Measurements from ENCODE around the gene STYXL2.

Gene STYXL2

GRCh38 chr1:167093846-167094516 lies at the start of gene STYXL2:
TSS of gene STYXL2 (plus strand) at chr1:167094075. CDS start at chr1:167094850, 775 bp downstream.
- no peak for DNase-seq (ENCODE audit: low read depth in 3 of 3)

- DNase-seq (ENCODE audit: low read depth in 3 of 3), result no peak
Measured at GRCh38 chr1:167051907-167052306, 42.0 kb upstream of the STYXL2 start.

DNA sequence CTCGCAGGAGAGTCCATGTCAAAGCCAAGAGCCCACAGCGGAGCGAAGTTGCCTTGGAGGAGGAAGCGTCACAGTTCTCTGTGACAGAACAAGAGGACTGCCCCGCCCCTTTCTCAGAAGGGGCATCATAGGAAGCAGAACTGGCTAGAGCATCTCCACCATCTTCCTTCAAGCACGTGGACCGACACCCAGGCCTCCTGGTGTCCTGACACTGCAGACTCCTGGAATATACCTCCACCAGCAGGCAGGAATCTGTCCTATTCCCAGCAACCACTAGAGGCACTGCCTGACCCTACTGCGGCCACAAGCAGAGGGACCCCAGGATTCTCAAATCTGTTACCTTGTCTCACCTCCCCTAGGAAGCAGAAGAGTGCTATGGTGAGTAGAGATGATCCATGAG lies 41.5 kb upstream of the STYXL2 start:
- no peak for DNase-seq (ENCODE audit: low read depth in 3 of 3)

- no peak for DNase-seq (ENCODE audit: low read depth in 3 of 3)
Measured at GRCh38 chr1:167054531-167054930, 39.3 kb upstream of the STYXL2 start.

DNA sequence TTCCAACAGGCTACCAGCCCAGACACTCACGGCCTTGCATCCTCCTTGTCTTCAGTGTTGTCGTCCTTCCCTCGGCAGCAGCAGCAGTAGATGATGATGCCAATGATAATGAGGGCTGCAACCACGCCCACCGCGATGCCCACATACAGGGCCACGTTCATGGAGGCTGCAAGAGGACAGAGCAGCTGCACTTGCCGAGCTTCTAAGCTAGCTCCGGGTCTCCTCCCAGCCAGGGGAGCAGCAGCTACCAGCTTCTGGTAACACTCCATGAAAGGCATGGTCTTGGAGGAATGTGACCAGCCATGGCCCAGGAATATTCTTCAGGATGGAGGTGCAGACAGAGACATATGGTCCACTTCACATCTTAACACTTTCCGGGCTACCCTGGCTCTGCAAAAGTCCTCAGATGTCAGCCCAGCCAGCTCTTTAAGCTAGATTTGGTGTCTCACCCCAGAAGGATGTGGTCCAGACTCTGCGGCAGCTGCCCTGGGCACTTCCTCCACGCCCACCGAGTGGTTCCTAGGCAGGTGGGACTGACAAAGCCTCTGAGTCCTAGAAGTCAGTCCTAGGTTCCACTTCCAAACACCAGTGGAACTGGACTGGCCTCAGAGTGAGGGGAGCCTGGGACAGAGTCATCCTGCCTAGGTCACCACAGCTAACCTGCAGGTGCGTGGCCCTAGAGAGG lies 38.8 kb upstream of the STYXL2 start:
- no peak for DNase-seq (ENCODE audit: low read depth in 3 of 3)

DNA sequence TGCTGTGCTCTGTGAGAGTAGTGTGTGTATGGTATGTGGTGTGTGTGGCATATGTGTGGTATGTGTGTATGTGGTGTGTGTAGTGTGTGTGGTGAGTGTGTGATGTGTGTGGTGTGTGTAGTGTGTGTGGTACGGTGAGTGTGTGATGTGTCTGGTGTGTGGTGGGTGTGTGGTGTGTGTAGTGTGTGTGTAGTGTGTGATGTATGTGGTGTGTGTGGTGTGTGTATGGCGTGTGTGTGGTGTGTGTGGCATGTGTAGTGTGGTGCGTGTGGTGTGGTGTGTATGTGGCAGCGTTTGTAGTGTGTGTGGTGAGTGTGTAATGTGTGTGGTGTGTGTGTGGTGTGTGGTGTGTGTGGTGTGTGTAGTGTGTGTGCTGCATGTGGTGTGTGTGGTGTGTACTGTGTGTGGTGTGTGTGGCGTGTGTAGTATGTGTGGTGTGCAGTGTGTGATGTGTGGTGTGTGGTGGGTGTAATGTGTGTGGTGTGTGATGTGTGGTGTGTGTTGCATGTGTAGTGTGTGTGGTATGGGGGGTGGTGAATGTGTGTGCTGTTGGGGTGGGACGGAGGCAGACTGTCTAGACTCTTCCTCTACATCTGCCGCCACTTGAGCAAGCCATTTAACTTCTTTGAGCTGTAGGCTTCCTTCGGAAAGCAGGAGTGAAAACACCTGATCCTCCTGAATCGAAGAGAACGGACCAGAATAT lies 37.2 kb upstream of the STYXL2 start:
- no peak for DNase-seq (ENCODE audit: low read depth in 3 of 3)

DNA sequence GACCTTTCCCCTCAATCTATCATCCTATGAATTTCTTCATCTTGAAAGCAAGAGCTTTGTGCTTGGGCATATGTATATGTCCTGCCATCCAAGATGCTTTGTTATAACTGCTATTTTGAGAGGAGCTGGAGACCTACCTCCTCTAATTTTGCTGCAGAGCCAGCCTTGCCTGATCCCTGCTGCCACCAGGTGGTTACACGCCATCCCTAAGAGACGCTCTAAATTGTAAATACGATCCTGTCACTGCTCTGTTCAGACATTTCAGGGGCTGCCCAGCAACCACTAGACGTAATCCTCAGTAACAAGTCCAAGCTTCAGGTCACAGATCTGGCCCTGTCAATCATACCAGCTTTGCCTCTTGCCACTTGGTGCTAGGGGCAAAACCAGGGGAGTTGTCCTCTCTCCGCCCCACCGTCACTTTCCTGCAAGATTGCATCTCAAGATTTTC lies 36.6 kb upstream of the STYXL2 start:
- DNase-seq (ENCODE audit: low read depth in 3 of 3), result no peak

DNA sequence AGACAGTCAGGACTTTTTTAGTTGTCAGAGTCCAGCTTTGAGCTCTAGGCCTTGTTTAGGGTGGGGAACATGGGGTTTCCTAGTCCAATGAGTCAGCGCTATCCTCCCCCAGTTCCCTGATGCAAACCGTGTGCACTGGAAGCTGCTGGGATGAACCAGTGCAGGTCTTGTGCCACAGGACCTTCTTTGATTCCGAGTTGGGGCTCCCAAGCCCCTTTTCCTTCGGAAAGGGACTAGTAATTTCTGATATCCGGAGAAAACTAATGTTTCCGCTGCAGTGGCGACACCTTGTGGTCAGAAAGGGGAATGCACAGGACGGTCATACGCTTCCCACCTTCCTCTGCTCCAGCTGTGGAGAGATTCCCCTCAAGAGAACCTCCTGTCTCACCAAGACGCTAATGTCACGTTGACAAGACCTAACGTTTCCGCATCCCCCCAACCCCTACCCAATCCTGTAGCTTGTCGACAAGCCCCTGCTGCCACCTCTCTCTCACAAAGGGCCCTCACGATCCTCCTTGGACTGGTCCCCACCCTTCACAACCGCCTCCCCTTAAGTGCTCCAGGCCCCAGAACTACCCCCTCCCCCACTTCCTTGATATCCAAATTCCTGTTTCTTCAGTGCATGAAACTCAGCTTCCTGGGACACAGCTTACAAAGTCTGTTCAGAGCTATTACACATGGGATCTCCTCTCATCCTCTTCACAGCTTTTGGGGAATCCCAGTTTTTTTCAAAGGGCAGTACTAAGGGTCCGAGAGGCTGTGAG lies 34.6 kb upstream of the STYXL2 start:
- peak; percentile 49 to 65 (median 64) for DNase-seq (ENCODE audit: low read depth in 3 of 3)

GRCh38 chr1:167059809-167060107 lies 34.1 kb upstream of the STYXL2 start:
- DNase-seq (ENCODE audit: low read depth in 3 of 3), result no peak

DNA sequence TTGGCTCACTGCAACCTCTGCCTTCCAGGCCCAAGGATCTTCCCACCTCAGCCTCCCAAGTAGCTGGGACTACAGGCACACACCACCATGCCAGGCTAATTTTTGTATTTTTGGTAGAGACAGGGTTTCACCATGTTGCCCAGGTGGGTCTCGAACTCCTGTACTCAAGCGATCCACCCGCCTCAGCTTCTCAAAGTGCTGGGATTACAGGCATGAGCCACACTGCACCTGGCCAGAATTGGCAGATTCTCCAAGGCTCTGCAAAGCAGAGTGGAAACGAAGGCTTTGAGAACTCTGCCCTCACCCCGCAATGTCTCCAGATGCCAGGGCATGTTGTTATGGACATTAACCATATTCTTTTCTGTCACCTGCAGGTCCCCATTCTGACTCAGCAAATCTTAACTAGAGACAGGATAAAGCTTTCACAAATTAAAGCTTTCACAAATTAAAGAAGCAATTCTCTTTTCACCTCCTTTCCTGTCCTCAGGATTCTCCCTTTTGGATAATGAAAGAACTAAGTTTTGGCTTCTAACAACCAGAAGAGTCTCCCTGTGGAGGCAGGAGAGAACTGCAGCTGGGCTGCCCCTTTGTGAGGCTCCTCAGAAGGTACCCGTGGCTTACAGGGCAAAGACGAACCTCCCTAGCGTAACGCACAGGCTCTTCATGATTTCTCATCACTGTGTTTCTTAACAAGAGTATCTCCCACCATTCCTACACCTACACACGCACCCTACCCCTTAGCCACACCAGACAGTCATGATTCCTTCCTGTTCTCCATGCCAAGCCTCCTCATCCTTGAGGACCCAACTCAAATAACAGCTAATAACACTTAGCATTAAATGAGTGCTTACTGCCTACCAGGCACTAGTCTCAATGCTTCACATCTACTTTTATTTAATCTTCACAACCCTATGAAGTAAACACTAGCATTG lies 33.5 kb upstream of the STYXL2 start:
- DNase-seq (ENCODE audit: low read depth in 3 of 3), result no peak

DNA sequence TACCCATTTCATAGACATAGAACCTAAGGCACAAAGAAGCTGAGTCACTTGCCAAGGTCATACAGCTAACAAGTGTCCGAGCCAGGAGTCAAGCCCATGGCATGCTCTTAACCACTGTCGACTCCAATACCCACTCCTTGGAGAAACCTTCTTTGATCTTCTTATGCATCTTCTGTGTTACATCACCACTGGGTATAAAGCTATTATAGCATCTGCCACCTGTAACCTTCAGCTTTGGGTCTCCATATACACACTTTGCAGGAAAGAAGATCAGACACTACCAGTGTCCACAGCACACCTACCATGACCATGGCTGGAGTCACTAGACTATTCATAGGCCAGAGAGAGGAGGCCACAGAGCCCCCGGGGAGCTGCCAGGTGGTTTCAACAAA lies 32.8 kb upstream of the STYXL2 start:
- DNase-seq (ENCODE audit: low read depth in 3 of 3), result no peak

DNA sequence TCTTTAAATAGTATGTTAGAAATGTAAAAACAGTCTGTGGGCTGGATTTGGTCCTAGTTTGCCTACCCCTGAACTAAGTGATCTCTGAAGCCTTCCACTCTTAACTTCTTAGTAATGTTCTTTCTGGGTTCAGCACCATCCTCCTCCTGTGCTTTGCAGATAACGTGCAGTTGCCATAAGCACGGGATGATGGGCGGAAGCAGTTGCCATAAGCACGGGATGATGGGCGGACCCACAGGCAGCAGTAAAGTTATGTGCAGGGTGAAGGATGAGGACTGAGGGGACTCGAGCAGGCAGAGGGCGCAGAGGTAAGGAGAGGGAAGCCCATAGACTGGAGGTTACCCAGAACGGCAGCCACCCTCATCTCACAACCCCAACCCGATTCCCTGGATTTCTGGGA lies 29.3 kb upstream of the STYXL2 start:
- no peak for DNase-seq (ENCODE audit: low read depth in 3 of 3)

- DNase-seq (ENCODE audit: low read depth in 3 of 3), result no peak
Measured at GRCh38 chr1:167065471-167065870, 28.4 kb upstream of the STYXL2 start.

DNA sequence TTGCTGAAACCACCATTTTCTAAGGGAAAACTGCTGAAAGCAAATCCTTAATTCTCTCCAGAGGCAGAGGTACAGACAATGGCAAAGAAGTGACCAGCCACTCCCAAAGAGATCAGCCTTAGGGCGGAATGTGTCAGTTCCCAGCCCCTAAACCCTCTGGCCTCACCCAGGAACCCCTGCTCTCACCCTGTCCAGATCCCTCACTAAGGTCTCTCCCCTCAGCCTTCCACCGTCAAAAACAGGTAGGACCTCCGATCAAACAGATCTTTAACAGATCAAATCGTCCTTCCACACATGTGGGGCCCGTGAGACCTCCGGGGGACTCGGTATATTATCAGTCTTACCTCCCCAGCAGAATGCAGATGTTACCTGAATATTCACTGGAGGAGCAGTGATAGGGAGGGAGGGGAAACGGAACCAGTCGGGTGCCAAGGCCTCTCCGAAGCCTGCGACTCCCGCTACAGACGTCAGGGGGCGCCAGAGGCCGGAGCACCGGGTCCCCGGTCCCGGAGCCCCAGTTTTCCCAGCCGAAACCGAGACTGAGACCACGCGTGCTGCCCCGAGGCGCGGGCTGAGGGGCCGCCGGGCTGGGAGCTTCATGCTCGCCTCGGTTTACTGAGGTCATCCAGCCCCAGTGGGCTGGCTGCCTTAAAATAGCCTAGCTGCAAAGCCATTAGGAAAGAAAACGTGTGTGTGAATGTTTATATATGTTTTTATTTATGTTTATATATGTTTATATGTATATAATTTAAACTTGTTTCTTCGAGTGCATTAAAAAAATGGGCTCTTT lies 27.3 kb upstream of the STYXL2 start:
- DNase-seq (ENCODE audit: low read depth in 3 of 3), result peak; percentile 63 to 71 (median 68)

DNA sequence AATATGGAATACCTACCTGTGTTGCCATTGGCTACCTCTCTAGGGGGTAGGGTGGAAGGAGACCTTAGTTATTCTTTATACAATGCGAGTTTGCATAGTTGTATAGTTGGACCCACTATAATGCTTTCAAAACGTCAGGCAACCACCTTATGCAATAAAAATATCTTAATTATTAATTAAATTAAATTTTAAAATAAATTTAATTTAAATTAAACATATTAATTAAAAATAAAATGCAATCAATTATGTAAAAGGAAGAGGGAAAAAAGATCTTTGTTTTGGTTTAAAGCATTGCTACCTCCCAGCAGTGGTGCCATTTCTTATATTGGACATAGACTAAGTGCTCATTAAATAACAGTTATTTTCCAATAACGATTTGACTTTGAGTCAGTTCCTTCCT lies 26.0 kb upstream of the STYXL2 start:
- no peak for DNase-seq (ENCODE audit: low read depth in 3 of 3)

DNA sequence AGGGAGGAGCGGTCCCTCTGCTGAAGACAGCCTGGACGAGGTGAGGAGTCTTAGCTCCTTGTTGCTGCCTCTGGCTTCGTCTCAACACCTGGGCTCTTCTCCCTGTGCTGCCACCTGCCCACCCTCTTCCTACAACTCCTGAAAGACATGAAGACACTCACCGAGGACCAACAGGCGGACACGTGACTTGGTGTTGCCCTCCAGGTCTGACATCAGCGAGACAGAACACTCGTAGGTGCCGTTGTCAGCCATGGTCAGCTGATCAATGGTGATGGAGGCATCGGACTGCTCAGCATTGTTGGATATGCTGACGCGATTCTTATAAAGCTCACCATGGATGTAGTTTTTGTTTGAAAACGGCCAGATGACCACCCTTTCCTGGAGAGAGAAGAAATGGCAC lies 25.1 kb upstream of the STYXL2 start:
- DNase-seq (ENCODE audit: low read depth in 3 of 3), result no peak

- DNase-seq (ENCODE audit: low read depth in 3 of 3), result no peak
Measured at GRCh38 chr1:167071286-167071685, 22.6 kb upstream of the STYXL2 start.

DNA sequence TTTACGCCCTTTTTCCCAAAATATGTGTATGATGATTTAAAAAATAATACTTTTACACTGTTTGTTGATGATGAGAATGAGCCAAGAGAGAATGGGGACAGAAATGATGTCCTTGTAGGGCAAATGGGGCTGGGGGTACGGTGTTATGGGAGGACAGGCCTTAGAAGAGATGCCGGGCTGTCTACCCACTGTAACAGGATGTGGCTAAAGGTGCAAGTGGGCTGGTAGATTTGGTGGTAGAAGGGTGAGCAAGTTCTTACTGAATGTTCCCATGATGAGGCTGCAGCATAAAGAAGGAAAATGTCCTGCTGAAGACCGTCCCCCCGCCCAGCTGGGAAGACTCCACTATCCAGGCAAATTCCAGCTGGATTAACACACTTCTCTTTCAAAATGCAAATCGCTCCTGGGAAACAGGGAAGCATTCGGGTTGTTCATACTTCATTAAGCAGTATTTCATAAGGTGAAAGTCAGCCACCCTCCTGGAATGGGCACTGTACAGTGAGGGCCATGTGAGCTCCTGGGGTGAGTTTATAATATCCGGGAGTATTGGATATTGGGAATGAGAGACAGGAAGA lies 17.7 kb upstream of the STYXL2 start:
- no peak for DNase-seq (ENCODE audit: low read depth in 3 of 3)

DNA sequence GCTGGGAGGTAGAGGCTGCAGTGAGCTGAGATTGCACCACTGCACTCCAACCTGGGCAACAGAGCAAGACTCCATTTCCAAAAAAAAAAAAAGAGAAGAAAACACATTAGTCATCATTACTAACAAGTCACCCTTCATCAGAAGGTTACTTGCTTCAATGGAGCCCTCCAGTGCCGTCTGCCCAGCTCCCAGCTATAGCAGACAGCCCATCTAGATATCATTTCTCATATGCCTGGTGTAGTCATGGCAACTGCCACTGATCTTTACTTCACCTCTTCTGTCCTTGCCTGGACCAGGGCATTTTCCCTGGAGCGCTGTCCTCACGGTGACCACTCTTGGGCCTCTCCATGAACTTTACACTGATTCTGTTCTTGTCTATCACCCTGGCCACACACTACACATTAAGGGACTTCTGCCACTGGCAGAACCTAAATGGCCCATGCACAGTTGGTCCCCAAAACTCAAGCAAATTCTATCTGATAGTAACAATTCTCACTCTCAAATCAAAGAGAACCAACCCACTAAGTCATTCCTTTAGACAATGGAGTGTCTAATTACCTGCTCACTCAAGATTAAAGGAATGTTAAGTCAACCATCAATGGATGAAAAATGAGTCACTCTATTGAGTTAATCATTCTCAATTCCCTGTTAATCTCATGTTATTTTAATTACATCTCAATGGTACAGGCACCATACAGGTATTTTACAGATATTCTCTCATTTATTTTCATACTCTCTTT lies 16.6 kb upstream of the STYXL2 start:
- no peak for DNase-seq (ENCODE audit: low read depth in 3 of 3)

- no peak for DNase-seq (ENCODE audit: low read depth in 3 of 3)
Measured at GRCh38 chr1:167077868-167078210, 16.0 kb upstream of the STYXL2 start.
